ENCODE measurements around the gene MAN1B1. TPM values are rescaled to one million over a fixed set of nuclear protein-coding genes. Genes with fewer than 3 reads are reported as not detected.

Gene MAN1B1
- total and polyA plus RNA-seq, 2 of the 4 experiments (the other 2 are of a cell fraction): 28.7 to 55.1 TPM

- Histone ChIP-seq H3K27ac (ENCODE audit: insufficient read depth, low read length) (no peak overlapping the region), H3K9me1 (ENCODE audit: insufficient read depth, low read length) (no peaks in the 10 kb centered on the region), H3K36me3 (ENCODE audit: control insufficient read depth, insufficient read depth, low read length) (no peaks in the 10 kb centered on the region), H3K4me1 (ENCODE audit: control insufficient read depth, insufficient read depth, low read length) (no peaks in the 10 kb centered on the region), H3K79me1 (ENCODE audit: low read depth in 1 of 2, low read length in 2 of 2) (no peaks in the 10 kb centered on the region), H3K56ac (ENCODE audit: extremely low read depth, insufficient read depth, low read length) (no peak overlapping the region), H4K20me1 (ENCODE audit: insufficient read depth, low read length) (no peaks in the 10 kb centered on the region), H3K4ac (ENCODE audit: low read depth, low read length) (no peak overlapping the region), H2AK5ac (ENCODE audit: low read depth, low read length) (no peak overlapping the region), H3K23ac (ENCODE audit: low read depth, low read length) (no peak overlapping the region), H4K8ac (ENCODE audit: low read depth in 2 of 2, low read length in 2 of 2) (no peak overlapping the region), H3K14ac (replicated peaks; ENCODE audit: low read depth, low read length) (no peak overlapping the region), H4K5ac (ENCODE audit: low read depth, low read length) (no peak overlapping the region), H3K4me2 (ENCODE audit: low read depth, low read length) (no peak overlapping the region), H2BK15ac (ENCODE audit: low read depth, low read length) (no peak overlapping the region), H2BK20ac (ENCODE audit: low read depth, low read length) (no peak overlapping the region), H3K18ac (ENCODE audit: low read depth, low read length) (no peak overlapping the region), H3K27me3 (ENCODE audit: control insufficient read depth, insufficient read depth, low read length) (peaks cover 2% of the 10 kb centered on the region; the same call in 1 of the 2 replicates), H3K4me3 (ENCODE audit: insufficient read depth, low read depth, low read length) (no peak overlapping the region), H2AFZ (replicated peaks; ENCODE audit: low read length, poor library complexity) (no peak overlapping the region), H2BK5ac (ENCODE audit: low read depth, low read length, poor library complexity, severe bottlenecking) (no peak overlapping the region), H4K91ac (ENCODE audit: insufficient read depth, low read depth, low read length) (no peak overlapping the region), H3K9ac (ENCODE audit: low read depth, low read length) (no peak overlapping the region), H2BK120ac (ENCODE audit: low read depth, low read length) (no peak overlapping the region), H3K9me3 (ENCODE audit: control insufficient read depth, insufficient read depth, low read length) (no peaks in the 10 kb centered on the region), H2AK9ac (replicated peaks; ENCODE audit: low read depth, low read length, poor library complexity) (no peak overlapping the region)
- WGBS, 2 experiments (ENCODE audit: extremely low coverage in 2 of 2, insufficient read length in 1 of 2): 92% methylated on average over 8 of the region's 15 CpGs; no CpG with 5 or more reads in 1 of the 2 experiments
- dilution Hi-C loops (cut with HindIII; ENCODE audit: low sequenced_read_pairs, unreplicated experiment): no loop called here
- DNase-seq: no peak
- CTCF ChIA-PET: no interaction called here
- POLR2A ChIA-PET (ENCODE audit: unreplicated experiment): no interaction called here
- intact Hi-C loops (cut with micrococcal nuclease): no loop called here
- in situ Hi-C loops (cut with MboI; ENCODE audit: low sequenced_read_pairs): no loop called here
- no peak for TF ChIP-seq RFX5 (IDR thresholded peaks at IDR 0.05; ENCODE audit: low read depth, low read length)
- no peak for TF ChIP-seq MAZ (IDR thresholded peaks at IDR 0.05; ENCODE audit: borderline replicate concordance, low read depth, low read length)
- TF ChIP-seq CEBPB (IDR thresholded peaks at IDR 0.05; ENCODE audit: low read depth, low read length): no peak
- no peak for TF ChIP-seq NFE2L2 (IDR thresholded peaks at IDR 0.05; ENCODE audit: low read depth, low read length)
- TF ChIP-seq FOS (IDR thresholded peaks at IDR 0.05; ENCODE audit: low read depth, low read length): no peak
- no peak for TF ChIP-seq RAD21 (IDR thresholded peaks at IDR 0.05; ENCODE audit: low read length)
- no peak for TF ChIP-seq ELK1 (IDR thresholded peaks at IDR 0.05; ENCODE audit: borderline replicate concordance, low read depth, low read length)
- TF ChIP-seq CHD1 (IDR thresholded peaks at IDR 0.05; ENCODE audit: low read depth, low read length): no peak
- TF ChIP-seq POLR2A (IDR thresholded peaks at IDR 0.05; ENCODE audit: low read depth, low read length): no peak
- no peak for TF ChIP-seq CTCF (conservative IDR thresholded peaks at IDR 0.05; ENCODE audit: low read depth, low read length)
- no peak for TF ChIP-seq MAFK (IDR thresholded peaks at IDR 0.05; ENCODE audit: low read depth, low read length)
- TF ChIP-seq RCOR1 (IDR thresholded peaks at IDR 0.05; ENCODE audit: insufficient replicate concordance, low read length): no peak
- TF ChIP-seq MXI1 (IDR thresholded peaks at IDR 0.05; ENCODE audit: borderline replicate concordance, low read depth, low read length): no peak
- BruUV-seq (replicated peaks): no TSS peak
- ATAC-seq (ENCODE audit: low read depth): no peak
Measured at GRCh38 chr9:137062384-137062783, 24.4 kb upstream of the MAN1B1 start.
